H1 (cell line): ENCODE data around the gene SOHLH2. TPM values are rescaled to one million over a fixed set of nuclear protein-coding genes. Genes with fewer than 3 reads are reported as not detected.

Experiments used
- ASH2L ChIP-seq: fragments of 200-600, 300-600 bp; sonication (generic); IDR thresholded peaks from one replicate; pipeline ENCODE4 v1.7.1; 2017; ENCODE audit warnings: low read length
- HDAC2 ChIP-seq, 2 experiments: fragments of 300-600 bp in 1 of 2; sonication (generic) in 1 of 2; IDR thresholded peaks; 2 replicates each; pipeline ENCODE4 v1.6.1; 2011 to 2012; ENCODE audit warnings: low read depth in 2 of 2, low read length in 2 of 2, mild to moderate bottlenecking in 2 of 2, moderate library complexity in 2 of 2, borderline replicate concordance in 1 of 2, inconsistent platforms in 1 of 2
- JUN ChIP-seq: IDR thresholded peaks from 2 replicates; pipeline ENCODE4 v1.6.1; 2011; ENCODE audit warnings: low read depth, mild to moderate bottlenecking, improper control_type of control experiment, low read length
- POLR2AphosphoS5 ChIP-seq: IDR thresholded peaks from 2 replicates; pipeline ENCODE4 v1.6.1; 2011; ENCODE audit warnings: low read depth, low read length
- RXRA ChIP-seq: IDR thresholded peaks from 2 replicates; pipeline ENCODE4 v1.6.1; 2011; ENCODE audit warnings: low read depth, mild to moderate bottlenecking, low read length, moderate library complexity; ENCODE audit not compliant: insufficient read depth
- ZNF274 ChIP-seq: IDR thresholded peaks from 2 replicates; pipeline ENCODE4 v1.7.0; 2012; ENCODE audit warnings: low read length, borderline replicate concordance; ENCODE audit errors: extremely low read depth
- polyA plus RNA-seq, 7 experiments: library from polyadenylated mRNA; depleted of rRNA in 3 of 7; stranded (reverse) in 5 of 7; unstranded in 2 of 7; fragments of >200 nt in 5 of 7; fragments of 200-250 nt in 2 of 7; gene quantifications; 1 replicate in 5 of 7; 2 replicates in 1 of 7; 4 replicates in 1 of 7; pipeline versions ENCODE4 v1.2.1 to v1.2.3, GENCODE V29; 2011 to 2013; ENCODE audit warnings: missing spikeins in 2 of 7, mixed read lengths in 2 of 7
- total RNA-seq: library from RNA; stranded (reverse); fragmentation: NEBNext Ultra II Directional; extraction: Animal tissue kit (Norgen Biotek cat#: 25700); gene quantifications from 2 replicates; pipeline ENCODE4 v1.2.1, GENCODE V29; 2021
- TF ChIP-seq, protein P1 (sequence below): IDR thresholded peaks from 2 replicates; pipeline ENCODE4 v1.6.1; 2012; ENCODE audit warnings: inconsistent platforms

Gene SOHLH2
- total and polyA plus RNA-seq, 2 of the 8 experiments (the other 6 are each of a cell fraction or from before 2014, with no cell fraction given): 6.8 to 10.3 TPM

DNA sequence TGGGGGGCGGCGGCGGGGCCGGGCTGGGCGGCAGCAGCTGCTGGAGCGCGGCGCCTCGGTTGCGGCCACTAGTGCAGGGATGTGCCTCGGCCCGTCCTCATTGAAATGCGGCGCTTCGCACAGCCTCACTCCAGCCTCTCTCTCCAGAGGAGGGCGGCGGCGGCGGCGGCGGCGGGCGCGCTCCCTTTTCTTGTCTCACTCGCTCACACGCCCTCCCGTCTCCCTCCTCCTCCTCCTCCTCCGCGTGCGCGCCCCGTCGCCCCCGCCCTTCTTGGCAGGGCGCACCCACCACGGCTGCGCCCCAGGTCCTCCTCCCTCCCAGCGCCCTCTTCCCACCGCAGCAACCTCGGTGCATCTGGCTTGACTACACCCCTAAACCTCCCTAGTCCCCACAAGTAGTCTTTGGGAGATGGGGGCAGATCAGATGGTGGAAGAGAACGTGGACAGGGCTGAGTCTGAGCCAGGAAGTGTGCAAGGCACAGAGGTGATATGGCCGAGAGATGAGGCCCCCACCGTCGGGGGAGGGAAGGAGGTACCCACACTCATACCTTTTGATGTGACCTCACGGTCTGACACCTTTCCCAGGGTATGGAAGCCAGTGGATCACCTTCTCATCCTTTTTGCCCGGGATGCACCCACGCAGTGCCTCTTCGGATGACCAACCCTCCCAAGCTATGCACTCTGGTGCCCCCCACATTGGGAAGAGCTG lies 83.0 kb downstream of the SOHLH2 start, which contains the start of gene DCLK1 (continued):
- TF ChIP-seq ASH2L: peak; percentile 80
- no peak for TF ChIP-seq ZNF274
- TF ChIP-seq POLR2AphosphoS5: no peak
- no peak for TF ChIP-seq JUN
- TF ChIP-seq, protein P1, sequence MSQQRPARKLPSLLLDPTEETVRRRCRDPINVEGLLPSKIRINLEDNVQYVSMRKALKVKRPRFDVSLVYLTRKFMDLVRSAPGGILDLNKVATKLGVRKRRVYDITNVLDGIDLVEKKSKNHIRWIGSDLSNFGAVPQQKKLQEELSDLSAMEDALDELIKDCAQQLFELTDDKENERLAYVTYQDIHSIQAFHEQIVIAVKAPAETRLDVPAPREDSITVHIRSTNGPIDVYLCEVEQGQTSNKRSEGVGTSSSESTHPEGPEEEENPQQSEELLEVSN: 0 out of 2 replicates have a peak, but pooled peaks have one; percentile 28
- TF ChIP-seq RXRA: no peak
- TF ChIP-seq HDAC2 (IDR thresholded peaks at IDR 0.05; ENCODE audit: borderline replicate concordance in 1 of 2, low read depth in 2 of 2, low read length in 2 of 2): 0 out of 4 replicates have a peak, but pooled peaks of 1 of the 2 experiments have one; percentile 14
